GDM1 (cell line): Measurements from ENCODE around the gene CDH16.
"Not testable (repeated sequence)": the region's sequence is repeated elsewhere in the genome, so short reads cannot be mapped to it uniquely, and the experiment has no call there.

Experiments
- DNase-seq: peaks from one replicate; lab custom pipeline; 2025; lab: John Stamatoyannopoulos, UW

The CDH16 gene

GRCh38 chr16:66871840-66872239, 46.8 kb downstream of the CDH16 start:
- no peak for DNase-seq

- not testable (repeated sequence) for DNase-seq
Measured at GRCh38 chr16:66871363-66871762, 47.3 kb downstream of the CDH16 start.

DNA sequence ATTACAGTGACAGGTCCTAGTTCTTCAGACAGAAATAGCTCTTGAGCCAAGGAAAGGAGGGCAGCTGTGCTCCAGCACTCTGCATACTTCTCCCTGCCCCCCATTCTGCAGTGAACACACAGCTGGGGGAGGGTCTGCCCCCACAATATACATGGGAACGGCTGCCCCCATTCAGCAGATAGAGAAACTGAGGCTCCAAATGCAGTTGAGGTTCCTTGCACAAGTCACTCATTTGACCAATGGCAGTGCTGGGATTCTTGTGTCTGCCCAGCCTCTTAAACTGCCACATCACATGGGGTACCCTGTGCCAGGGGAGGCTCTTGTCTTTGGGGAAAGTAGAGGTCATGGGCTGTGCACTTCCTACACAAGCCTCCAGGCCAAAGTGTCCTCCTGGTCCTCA, 49.3 kb downstream of the CDH16 start:
- DNase-seq: no peak

DNA sequence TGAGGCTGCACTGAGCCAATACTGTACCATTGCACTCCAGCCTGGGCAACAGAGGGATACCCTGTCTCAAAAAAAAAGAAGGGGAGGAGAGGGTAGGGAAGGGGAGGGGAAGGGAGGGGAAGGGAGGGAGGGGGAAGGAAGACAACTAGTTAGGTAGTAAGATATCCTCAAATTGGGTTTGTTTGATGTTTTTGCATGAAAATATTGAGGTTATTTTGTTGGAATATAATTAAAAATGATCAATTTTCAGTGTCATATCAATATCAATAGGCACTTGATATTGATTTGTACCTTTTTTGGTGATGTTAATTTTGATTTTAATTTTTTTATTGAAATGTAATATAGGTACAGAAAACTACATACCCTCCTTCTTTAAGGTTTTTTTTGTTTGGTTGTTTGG, 55.0 kb downstream of the CDH16 start:
- DNase-seq: no peak

DNA sequence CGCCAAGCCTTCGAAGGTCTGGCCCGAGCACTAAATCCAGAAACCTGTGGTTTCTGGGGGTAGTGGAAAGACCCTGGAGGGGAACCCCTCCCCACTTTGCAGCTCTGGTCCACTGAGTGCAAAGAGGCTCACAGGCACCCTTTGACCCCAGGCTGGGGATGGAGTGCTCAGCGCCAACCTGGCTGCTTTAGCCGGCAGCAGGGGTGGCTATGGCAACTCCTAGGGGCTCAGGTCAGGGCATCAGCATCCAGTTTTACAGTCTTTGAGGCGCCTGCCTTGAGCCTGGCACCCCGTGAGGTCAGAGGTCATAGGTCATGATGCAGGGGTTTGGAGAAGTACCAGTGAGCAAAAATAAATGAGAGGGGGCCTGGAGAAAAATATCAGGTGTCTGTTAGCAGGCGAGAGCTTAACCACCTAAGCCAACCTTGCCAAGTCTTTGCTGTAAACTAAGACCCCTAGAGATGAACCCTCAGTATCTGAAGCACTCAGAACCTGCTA, 56.6 kb downstream of the CDH16 start:
- no peak for DNase-seq

DNA sequence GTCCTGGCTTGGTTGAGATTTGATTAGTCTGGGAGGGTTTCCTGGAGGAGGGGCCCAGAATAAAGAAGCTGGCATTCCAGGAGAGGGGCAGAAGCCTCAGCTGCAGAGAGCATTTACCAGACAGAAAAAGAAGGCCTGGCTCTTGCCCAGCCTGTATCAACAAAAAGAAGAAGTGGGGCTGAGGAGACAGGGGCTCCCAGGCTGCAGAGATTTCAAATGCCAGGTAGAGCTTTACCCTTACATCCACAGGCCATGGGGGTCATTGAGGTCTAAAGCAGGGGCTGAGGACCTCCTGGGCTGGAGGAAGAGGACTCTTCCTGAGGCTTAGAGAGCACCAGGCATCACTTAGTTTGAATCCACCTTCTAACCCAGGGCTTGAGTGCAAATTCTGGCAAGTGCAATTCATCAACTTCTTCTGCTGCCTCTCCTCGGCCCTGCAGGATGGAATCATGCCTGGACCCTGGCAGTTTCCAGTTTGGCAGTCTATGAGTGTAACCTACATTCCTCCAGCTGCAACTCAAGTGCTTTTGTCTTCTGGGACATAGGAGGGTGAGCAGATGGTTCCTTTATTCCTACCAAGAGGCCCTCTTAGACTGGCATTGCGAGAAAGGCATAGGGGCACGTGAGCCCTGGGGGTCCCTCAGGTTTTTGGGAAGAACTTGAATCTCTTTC, 59.2 kb downstream of the CDH16 start:
- DNase-seq: no peak

DNA sequence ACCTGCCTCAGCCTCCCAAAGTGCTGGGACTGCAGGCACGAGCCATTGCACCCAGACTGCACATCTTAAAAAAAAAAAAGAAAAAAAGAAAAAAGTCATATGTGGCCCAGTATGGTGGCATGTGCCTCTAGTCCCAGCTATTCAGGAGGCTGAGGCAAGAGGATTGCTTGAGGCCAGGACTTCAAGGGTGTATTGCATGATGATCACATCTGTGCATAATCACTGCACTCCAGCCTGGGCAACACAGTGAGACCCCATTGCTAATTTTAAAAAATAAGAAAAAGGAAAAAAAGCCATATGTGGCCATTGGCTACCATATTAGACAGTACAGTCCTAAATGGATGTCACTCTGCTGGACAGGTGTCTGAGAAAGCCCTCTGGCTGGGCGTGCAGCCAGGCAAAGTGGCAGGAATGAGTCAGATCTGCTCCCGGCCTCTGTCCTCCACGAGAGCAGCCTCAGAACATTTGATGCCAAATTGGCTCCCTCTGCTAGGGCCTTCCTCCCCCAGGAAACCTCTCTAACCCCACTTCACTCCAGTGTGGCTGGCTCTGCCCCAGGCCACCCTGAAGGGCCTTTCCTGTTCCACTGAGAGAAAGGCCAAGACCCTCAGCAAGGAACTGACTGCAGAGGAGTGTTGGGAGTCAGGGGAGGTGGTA, 59.8 kb downstream of the CDH16 start:
- DNase-seq: no peak
